Psoas muscle (tissue), 8 donors: ENCODE measurements around the gene DNM3. TPM values are rescaled to one million over a fixed set of nuclear protein-coding genes. Genes with fewer than 3 reads are reported as not detected.

ENCODE experiments used
- ATAC-seq, 4 donors: fragments of 200-7000 bp; cut with Tn5 transposase; one replicate each; pipeline ENCODE4 v1.9.1; 2020; ENCODE audit warnings: moderate library complexity in 3 of 4, mild to moderate bottlenecking in 2 of 4
- DNase-seq, 2 donors: peaks; one replicate each; pipeline ENCODE4 v3.0.0-alpha.2; 2020
- H3K27ac ChIP-seq: fragments of 200-600 bp; one replicate; pipeline ENCODE4 v1.8.0; 2022
- H3K27me3 ChIP-seq, 3 donors: fragments of 200-600 bp in 1 of 3; one replicate each; pipeline versions ENCODE4 v1.6.1 to v1.8.0; 2013 to 2022; ENCODE audit warnings: low read length in 2 of 3, mild to moderate bottlenecking in 2 of 3, moderate library complexity in 1 of 3; ENCODE audit not compliant: insufficient read depth in 3 of 3
- H3K36me3 ChIP-seq, 2 donors: fragments of 200-600 bp in 1 of 2; one replicate each; pipeline versions ENCODE4 v1.6.1 to v1.8.0; 2013 to 2022; ENCODE audit warnings: low read depth in 1 of 2, mild to moderate bottlenecking in 1 of 2, moderate library complexity in 1 of 2; ENCODE audit not compliant: insufficient read depth in 1 of 2
- H3K4me1 ChIP-seq: fragments of 200-600 bp; one replicate; pipeline ENCODE4 v1.8.0; 2022
- H3K4me3 ChIP-seq: fragments of 200-600 bp; one replicate; pipeline ENCODE4 v1.8.0; 2022; ENCODE audit warnings: mild to moderate bottlenecking
- H3K9me3 ChIP-seq: fragments of 200-600 bp; one replicate; pipeline ENCODE4 v1.8.0; 2022
- CTCF ChIP-seq: fragments of 200-600 bp; IDR thresholded peaks from one replicate; pipeline ENCODE4 v1.8.0; 2022; ENCODE audit warnings: antibody characterized with exemption
- WGBS, 3 donors: extraction: QIAGEN DNeasy Blood & Tissue Kit; methylation state at CpG; one replicate each; pipeline versions ENCODE4 v1.1.6 to v1.1.7; 2013; 5-methylcytosine and 5-hydroxymethylcytosine counted together
- intact Hi-C, 2 donors: fragments of 100-400 bp; cut with DNase I; formaldehyde crosslinking; loops; one replicate each; pipeline versions ENCODE4 v1.11.0 to v1.14.2; 2022
- polyA plus RNA-seq, 3 donors: library from polyadenylated mRNA; stranded (reverse); fragments of 200-250 nt; gene quantifications; one replicate each; pipeline ENCODE4 v1.2.3, GENCODE V29; 2013
- total RNA-seq, 4 donors: library from RNA; stranded (reverse); fragmentation: NEBNext Ultra II Directional in 2 of 4; extraction: Animal tissue kit (Norgen Biotek cat#: 25700) in 2 of 4; gene quantifications; one replicate each; pipeline versions ENCODE4 v1.2.1 to v1.2.4, GENCODE V29; 2021 to 2023
- donor health status: healthy with polysubstance abuse.
- donor health status: DM: no; HTN: no; CAD: no; lungs with moderate emphysema.
- donor health status: Bipolar disorder and iron deficiency.
- donor health status: healthy.
- donor health status: DM: yes; HTN: yes; CAD: no.
- donor health status: DM: no; HTN: no; CAD: no.
- donor health status: DM: no; HTN: no; CAD: no.
- donor health status: DM: yes; HTN: yes; CAD: no.

DNM3 gene
- total and polyA plus RNA-seq, 7 donors, result 0.31 to 1.0 (median 0.77) TPM

DNA sequence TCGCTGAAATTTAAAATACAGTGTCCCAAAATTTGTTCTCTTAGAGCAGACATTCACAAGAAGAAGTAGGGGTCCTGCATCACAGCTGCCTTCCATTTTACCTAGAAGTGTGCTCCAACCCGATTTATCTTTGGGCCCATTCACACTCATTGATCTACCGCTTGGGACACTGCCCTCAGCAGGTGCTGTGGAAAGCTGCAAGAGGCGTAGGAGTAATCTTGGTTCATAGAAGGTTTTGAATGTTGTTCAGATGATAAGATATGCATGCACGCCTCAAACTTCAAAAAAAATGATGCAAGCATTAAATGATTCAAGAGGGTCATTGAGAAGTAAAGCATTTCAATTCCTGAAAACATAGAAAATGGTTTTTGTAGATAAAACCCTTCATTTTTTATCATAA, 560.6 kb downstream of the DNM3 start:
- no peak overlapping the region for H3K27ac ChIP-seq
- no peak for TF ChIP-seq CTCF
- H3K4me3 ChIP-seq, result no peak overlapping the region
- DNase-seq (no peak), ATAC-seq (no peak)
- no peaks in the 10 kb centered on the region for H3K9me3 ChIP-seq
- no peaks in the 10 kb centered on the region for H3K36me3 ChIP-seq
- H3K4me1 ChIP-seq, result no peaks in the 10 kb centered on the region
- 85 to 91% (median 91%) methylated on average over 5 of the region's 5 CpGs for WGBS, 3 donors
- H3K27me3 ChIP-seq, result no peaks in the 10 kb centered on the region
- intact Hi-C loops, result no loop called here

DNA sequence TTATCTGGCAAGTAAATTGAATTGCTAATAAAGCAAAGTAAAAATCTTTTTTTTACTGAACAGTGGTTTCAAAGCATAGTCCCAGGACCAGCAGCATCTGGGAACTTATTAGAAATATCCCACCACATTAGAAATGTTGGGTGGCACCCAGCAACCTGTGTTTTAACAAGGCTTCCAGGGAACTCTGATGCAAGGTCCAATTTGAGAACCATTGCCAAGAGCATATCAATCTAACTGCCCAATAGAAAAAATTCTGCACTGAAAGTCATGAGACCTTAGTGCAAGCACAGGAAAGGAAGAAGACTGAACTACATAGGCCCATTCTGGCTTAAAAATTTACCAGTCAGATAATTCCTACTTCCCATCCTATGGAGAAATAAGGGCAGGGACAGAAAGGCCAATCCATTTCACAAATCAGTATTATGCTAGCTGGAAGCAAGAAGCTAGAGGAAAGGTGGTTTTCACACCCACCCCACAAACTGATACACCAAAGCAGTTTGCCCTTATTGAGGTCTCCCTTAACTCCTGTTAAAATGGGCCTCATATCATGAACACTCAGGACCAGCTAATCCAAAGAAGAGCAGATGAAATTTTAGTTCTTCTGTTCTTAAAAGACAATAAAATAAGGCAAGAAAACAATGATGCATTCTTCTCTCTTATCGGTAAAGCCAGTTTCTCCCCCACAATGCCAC, 561.7 kb downstream of the DNM3 start:
- Histone ChIP-seq H3K27me3 (no peaks in the 10 kb centered on the region), H3K4me3 (no peak overlapping the region), H3K9me3 (no peaks in the 10 kb centered on the region), H3K4me1 (no peaks in the 10 kb centered on the region), H3K36me3 (no peaks in the 10 kb centered on the region), H3K27ac (no peak overlapping the region)
- no peak for DNase-seq
- no peak for ATAC-seq
- no peak for TF ChIP-seq CTCF
- intact Hi-C loops, result no loop called here
- WGBS, 3 donors, result 77 to 86% (median 85%) methylated on average over 1 of the region's 1 CpG

DNA sequence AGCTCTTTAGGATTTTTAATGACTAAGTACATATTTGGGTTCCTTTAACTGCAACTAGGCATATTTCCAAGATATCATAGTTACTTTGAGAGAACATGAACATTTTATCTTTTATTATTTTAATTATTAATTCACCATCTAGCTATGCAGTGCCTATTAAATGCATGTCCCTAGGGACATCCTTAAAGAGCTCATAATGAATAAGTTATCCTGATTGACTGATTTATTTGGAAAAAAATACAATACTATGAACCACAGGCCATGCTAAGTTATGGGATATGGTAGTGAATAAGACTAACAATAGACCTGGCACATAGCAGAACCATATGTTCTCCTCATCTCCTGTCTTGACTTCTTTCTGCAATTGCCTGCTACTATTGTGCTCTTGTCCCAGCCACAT, 562.8 kb downstream of the DNM3 start:
- ATAC-seq (no peak), DNase-seq (no peak)
- no peak overlapping the region for H3K27ac ChIP-seq
- intact Hi-C loops, result no loop called here
- H3K4me1 ChIP-seq, result no peaks in the 10 kb centered on the region
- TF ChIP-seq CTCF, result no peak
- no peaks in the 10 kb centered on the region for H3K9me3 ChIP-seq
- H3K4me3 ChIP-seq, result no peak overlapping the region
- no peaks in the 10 kb centered on the region for H3K36me3 ChIP-seq
- no peaks in the 10 kb centered on the region for H3K27me3 ChIP-seq

DNA sequence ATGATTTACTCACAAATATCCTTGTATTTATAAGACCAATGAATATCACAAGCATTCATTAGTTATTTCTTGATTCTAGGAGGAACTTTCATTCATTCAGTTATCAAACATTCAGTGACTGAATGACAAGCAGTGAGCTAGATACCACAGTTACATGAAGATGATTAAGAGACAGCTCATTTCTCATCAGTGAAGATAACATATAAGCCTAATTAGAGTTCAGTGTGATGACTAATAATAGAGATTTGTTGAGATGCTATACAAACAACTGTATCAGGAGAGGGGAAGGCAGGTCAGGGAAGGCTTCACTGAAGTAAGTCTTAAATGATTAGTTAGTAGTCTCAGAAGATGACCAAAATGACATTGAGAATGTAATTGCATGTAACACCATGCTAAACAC, 564.6 kb downstream of the DNM3 start:
- H3K4me1 ChIP-seq, result no peaks in the 10 kb centered on the region
- H3K4me3 ChIP-seq, result no peak overlapping the region
- DNase-seq (no peak), ATAC-seq (no peak)
- intact Hi-C loops, result no loop called here
- H3K27ac ChIP-seq, result no peak overlapping the region
- H3K9me3 ChIP-seq, result no peaks in the 10 kb centered on the region
- no peaks in the 10 kb centered on the region for H3K27me3 ChIP-seq
- H3K36me3 ChIP-seq, result no peaks in the 10 kb centered on the region
- no peak for TF ChIP-seq CTCF

DNA sequence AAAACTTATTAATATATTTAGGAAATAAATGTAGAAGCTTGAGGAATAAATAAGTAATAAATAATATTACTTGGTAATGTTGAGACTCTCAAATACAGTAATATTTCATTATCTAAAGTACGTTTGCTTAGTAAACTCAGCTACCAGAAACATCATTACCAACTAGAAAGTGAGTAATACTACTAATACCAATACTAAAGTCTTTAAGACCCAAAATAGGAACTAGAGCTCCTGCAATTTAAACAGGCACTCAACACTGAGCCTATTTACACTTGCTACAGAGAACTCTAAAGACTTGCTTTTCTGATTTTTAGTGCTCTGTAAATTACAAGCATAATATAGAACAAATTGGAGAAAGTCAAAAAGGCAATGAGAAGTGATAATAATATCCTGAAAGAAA, 565.7 kb downstream of the DNM3 start:
- Histone ChIP-seq H3K27me3 (no peaks in the 10 kb centered on the region), H3K4me3 (no peak overlapping the region), H3K27ac (no peak overlapping the region), H3K36me3 (no peaks in the 10 kb centered on the region), H3K4me1 (no peaks in the 10 kb centered on the region), H3K9me3 (no peaks in the 10 kb centered on the region)
- DNase-seq, result no peak
- ATAC-seq, result no peak
- no peak for TF ChIP-seq CTCF
- intact Hi-C loops, result no loop called here
- 45 to 96% (median 96%) methylated on average over 1 of the region's 1 CpG for WGBS, 3 donors
